ENCODE measurements around the gene CCDC39. TPM values are rescaled to one million over a fixed set of nuclear protein-coding genes. Genes with fewer than 3 reads are reported as not detected.

Gene CCDC39
- polyA plus RNA-seq, 1 of the 3 experiments (the other 2 are of a cell fraction) = not detected

- Histone ChIP-seq H3K9ac (no peak overlapping the region), H2AFZ (ENCODE audit: low read depth) (no peak overlapping the region), H3K4me1 (ENCODE audit: control insufficient read depth in 1 of 2, insufficient read depth in 2 of 2, low read depth in 1 of 2, low read length in 1 of 2) (no peaks in the 10 kb centered on the region), H3K4me3 (ENCODE audit: low read depth in 2 of 2, low read length in 1 of 2) (no peak overlapping the region), H3K4me2 (no peak overlapping the region), H3K9me3 (no peaks in the 10 kb centered on the region), H3K9me2 (no peaks in the 10 kb centered on the region), H3F3A (replicated peaks; ENCODE audit: insufficient read depth) (no peaks in the 10 kb centered on the region), H3K27me3 (ENCODE audit: insufficient read depth) (no peaks in the 10 kb centered on the region), H4K20me1 (ENCODE audit: insufficient read depth) (no peaks in the 10 kb centered on the region), H3K27ac (ENCODE audit: low read depth in 2 of 2, low read length in 1 of 2) (no peak overlapping the region), H3K36me3 (replicated peaks in 1 of 2; ENCODE audit: control insufficient read depth in 1 of 2, insufficient read depth in 2 of 2, low read length in 1 of 2) (no peaks in the 10 kb centered on the region), H3K79me2 (ENCODE audit: insufficient read depth) (no peaks in the 10 kb centered on the region)
- ChIA-PET POLR2A (no interaction called here), CTCF (no interaction called here)
- TF ChIP-seq SIN3A (IDR thresholded peaks at IDR 0.05; ENCODE audit: borderline replicate concordance, low read depth, low read length) (no peak), CTCF (IDR thresholded peaks at IDR 0.05) (peak; percentile 39), MXI1 (IDR thresholded peaks at IDR 0.05; ENCODE audit: low read depth, low read length) (no peak), RAD21 (IDR thresholded peaks at IDR 0.05; ENCODE audit: low read length) (peak; percentile 33)
- DNase-seq = no peak
- 70% methylated on average over 3 of the region's 3 CpGs for WGBS (ENCODE audit: low lambda C conversion rate)
These were observed 48.0 kb downstream of the CCDC39 start for GRCh38 chr3:180631317-180631716.

- Histone ChIP-seq H3F3A (replicated peaks; ENCODE audit: insufficient read depth) (no peaks in the 10 kb centered on the region), H3K4me1 (ENCODE audit: control insufficient read depth in 1 of 2, insufficient read depth in 2 of 2, low read depth in 1 of 2, low read length in 1 of 2) (no peaks in the 10 kb centered on the region), H3K79me2 (ENCODE audit: insufficient read depth) (no peaks in the 10 kb centered on the region), H3K9ac (no peak overlapping the region), H3K4me2 (no peak overlapping the region), H4K20me1 (ENCODE audit: insufficient read depth) (no peaks in the 10 kb centered on the region), H3K36me3 (replicated peaks in 1 of 2; ENCODE audit: control insufficient read depth in 1 of 2, insufficient read depth in 2 of 2, low read length in 1 of 2) (no peaks in the 10 kb centered on the region), H3K27ac (ENCODE audit: low read depth in 2 of 2, low read length in 1 of 2) (no peak overlapping the region), H3K4me3 (ENCODE audit: low read depth in 2 of 2, low read length in 1 of 2) (no peak overlapping the region), H3K27me3 (ENCODE audit: insufficient read depth) (no peaks in the 10 kb centered on the region), H3K9me2 (no peaks in the 10 kb centered on the region), H2AFZ (ENCODE audit: low read depth) (no peak overlapping the region), H3K9me3 (no peaks in the 10 kb centered on the region)
- ChIA-PET POLR2A (no interaction called here), CTCF (no interaction called here)
- TF ChIP-seq IRF3 (IDR thresholded peaks at IDR 0.05; ENCODE audit: low read depth, low read length) (no peak), FOSL2 (IDR thresholded peaks at IDR 0.05; ENCODE audit: borderline replicate concordance, low read depth) (no peak), ELF1 (IDR thresholded peaks at IDR 0.05) (no peak), TCF12 (IDR thresholded peaks at IDR 0.05) (no peak), EZH2phosphoT487 (IDR thresholded peaks at IDR 0.05; ENCODE audit: borderline replicate concordance, low read depth) (no peak), FOXM1 (IDR thresholded peaks at IDR 0.05; ENCODE audit: low read depth) (no peak), REST (IDR thresholded peaks at IDR 0.05; ENCODE audit: low read depth, low read length) (no peak), PBX3 (IDR thresholded peaks at IDR 0.05) (no peak), CTCF (IDR thresholded peaks at IDR 0.05) (no peak), RXRA (IDR thresholded peaks at IDR 0.05; ENCODE audit: borderline replicate concordance, low read depth) (no peak), MXI1 (IDR thresholded peaks at IDR 0.05; ENCODE audit: low read depth, low read length) (no peak), FOXJ3 (CRISPR knock-in tag; IDR thresholded peaks at IDR 0.05) (no peak), TEAD4 (IDR thresholded peaks at IDR 0.05; ENCODE audit: borderline replicate concordance, insufficient read depth) (no peak), NRF1 (IDR thresholded peaks at IDR 0.05; ENCODE audit: low read depth, low read length) (no peak), POLR2AphosphoS5 (IDR thresholded peaks at IDR 0.05; ENCODE audit: low read depth, low read length) (no peak), EP300 (IDR thresholded peaks at IDR 0.05; ENCODE audit: borderline replicate concordance in 1 of 2, low read depth in 1 of 2, low read length in 1 of 2) (no peak)
- no peak for DNase-seq
These were observed 48.9 kb downstream of the CCDC39 start for GRCh38 chr3:180630371-180630770.
